GM23248 (cell line): ENCODE data around the gene PNPLA5.

Experiments used
- EZH2 ChIP-seq: fragments of 200-600 bp; sonication (generic); IDR thresholded peaks from 2 replicates; pipeline ENCODE4 v1.6.1; 2018; ENCODE audit warnings: antibody characterized with exemption, mild to moderate bottlenecking; ENCODE audit not compliant: insufficient read depth, poor library complexity, severe bottlenecking
- EZH2phosphoT487 ChIP-seq: fragments of 200-600 bp; sonication (generic); IDR thresholded peaks from 2 replicates; pipeline ENCODE4 v1.6.1; 2018; ENCODE audit warnings: antibody characterized with exemption, moderate library complexity, mild to moderate bottlenecking, low read depth; ENCODE audit not compliant: insufficient read depth

DNA sequence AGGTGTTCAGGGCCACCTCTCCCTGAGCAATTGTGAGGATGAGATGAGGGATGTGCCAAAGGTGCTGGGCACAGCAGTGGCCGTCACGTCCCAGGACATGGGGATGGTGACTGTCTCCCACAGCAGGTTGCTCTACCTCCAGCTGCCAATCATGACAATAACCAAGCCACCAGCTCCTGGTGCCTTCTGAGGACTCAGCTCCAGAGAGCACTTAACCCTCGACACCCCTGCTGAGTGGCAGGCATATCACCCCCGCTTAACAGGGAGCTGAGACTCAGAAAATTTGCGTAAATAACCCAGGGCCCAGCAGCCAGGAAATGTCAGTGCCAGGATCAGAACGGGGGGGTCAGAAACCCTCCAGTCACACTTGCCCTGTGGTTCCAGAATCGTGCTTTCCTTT lies 8.4 kb upstream of the PNPLA5 start:
- no peak for TF ChIP-seq EZH2
- no peak for TF ChIP-seq EZH2phosphoT487
